ENCODE data around the gene INSR.
A peak's percentile ranks its signal among the peaks of the same experiment; 100 is the strongest.
"Not testable (repeated sequence)": the region's sequence is repeated elsewhere in the genome, so short reads cannot be mapped to it uniquely, and the experiment has no call there.

INSR gene

DNA sequence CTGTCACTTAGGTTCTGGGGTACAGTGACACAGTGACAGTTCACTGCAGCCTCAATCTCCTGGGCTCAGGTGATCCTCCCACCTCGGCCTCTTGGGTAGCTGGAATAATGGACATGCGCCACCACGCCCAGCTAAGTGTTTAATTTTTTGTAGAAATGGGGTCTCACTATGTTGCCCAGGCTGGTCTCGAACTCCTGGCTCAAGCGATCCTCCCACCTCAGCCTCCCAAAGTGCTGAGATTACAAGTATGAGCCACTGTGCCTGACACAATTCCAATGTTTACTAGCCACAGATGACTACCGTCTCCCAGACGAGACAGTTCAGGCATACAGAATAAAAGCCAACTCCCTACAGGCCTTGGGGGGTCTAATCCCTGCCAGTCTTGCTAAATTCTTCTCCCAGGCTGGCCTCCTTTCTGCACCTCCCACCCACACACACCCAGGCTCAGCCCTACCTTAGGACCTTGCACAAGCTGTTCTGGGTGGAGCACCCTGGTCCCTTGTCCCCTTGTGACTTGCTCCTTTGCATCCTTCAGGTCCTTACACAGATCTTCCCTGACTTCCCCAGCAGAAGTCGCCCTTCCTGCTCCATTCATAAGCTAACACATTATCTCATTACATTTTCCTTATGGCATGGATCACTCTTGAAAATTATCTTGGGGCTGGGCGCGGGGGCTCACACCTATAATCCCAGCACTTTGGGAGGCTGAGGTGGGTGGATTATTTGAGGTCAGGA, 106.4 kb downstream of the INSR start:
- DNase-seq, result no peak

- no peak for DNase-seq
Observed at GRCh38 chr19:7182489-7182888, 111.7 kb downstream of the INSR start.

DNA sequence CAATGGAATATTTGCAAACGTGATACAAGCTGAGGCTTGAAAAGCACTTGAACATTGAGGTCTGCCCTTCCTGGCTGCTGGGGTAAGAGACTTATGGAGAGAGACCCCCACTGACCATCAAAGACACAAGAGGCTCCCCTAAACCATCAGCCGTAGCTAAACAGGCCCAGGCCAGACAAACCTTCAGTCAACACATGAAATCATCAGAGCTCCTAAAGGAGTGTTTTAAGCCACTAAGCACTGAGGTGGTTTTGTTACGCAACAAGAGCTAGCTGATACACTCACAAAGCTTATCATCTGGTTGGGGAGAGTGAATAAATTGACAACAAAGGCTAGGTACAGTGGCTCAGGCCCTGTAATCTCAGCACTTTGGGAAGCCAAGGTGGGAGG, 114.3 kb downstream of the INSR start:
- DNase-seq, result no peak

- DNase-seq, result no peak
Observed at GRCh38 chr19:7177926-7178325, 116.3 kb downstream of the INSR start.

- DNase-seq, result no peak
Observed at GRCh38 chr19:7176792-7177191, 117.4 kb downstream of the INSR start.

- DNase-seq, result no peak
Observed at GRCh38 chr19:7172794-7173193, 121.4 kb downstream of the INSR start.

GRCh38 chr19:7170983-7171382, 123.2 kb downstream of the INSR start:
- DNase-seq, result no peak

DNA sequence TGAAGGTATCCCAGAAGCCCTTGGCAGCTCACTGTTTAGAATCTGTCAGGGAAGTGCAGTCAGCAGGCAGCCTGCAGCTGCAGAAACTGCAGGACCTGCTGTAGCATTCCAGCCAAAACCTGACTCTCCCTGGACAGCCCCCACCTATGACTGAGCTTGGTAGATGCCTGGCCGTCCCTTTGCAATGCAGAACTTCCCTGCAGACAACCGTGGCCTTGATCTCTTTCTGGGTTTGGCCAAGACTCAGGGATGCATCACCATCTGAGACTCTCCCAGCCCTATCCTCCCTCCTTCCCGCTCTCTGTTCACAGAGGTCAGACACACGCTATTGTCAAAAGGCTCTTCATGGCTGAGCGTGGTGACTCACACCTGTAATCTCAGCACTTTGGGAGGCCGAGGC, 125.3 kb downstream of the INSR start:
- DNase-seq, result no peak

- DNase-seq, result no peak
Observed at GRCh38 chr19:7161292-7161691, 132.9 kb downstream of the INSR start.

GRCh38 chr19:7159105-7159933, 134.9 kb downstream of the INSR start:
- peak; percentile 67 for DNase-seq

- no peak for DNase-seq
Observed at GRCh38 chr19:7153022-7153421, 141.2 kb downstream of the INSR start.

- no peak for DNase-seq
Observed at GRCh38 chr19:7152568-7152967, 141.6 kb downstream of the INSR start.

GRCh38 chr19:7149956-7150705, 144.1 kb downstream of the INSR start:
- no peak for DNase-seq

GRCh38 chr19:7147119-7147675, 147.0 kb downstream of the INSR start:
- not testable (repeated sequence) for DNase-seq

- DNase-seq, result not testable (repeated sequence)
Observed at GRCh38 chr19:7146086-7146485, 148.1 kb downstream of the INSR start.

GRCh38 chr19:7145494-7145893, 148.7 kb downstream of the INSR start:
- DNase-seq, result no peak

GRCh38 chr19:7142771-7143170, 151.4 kb downstream of the INSR start:
- DNase-seq, result no peak

DNA sequence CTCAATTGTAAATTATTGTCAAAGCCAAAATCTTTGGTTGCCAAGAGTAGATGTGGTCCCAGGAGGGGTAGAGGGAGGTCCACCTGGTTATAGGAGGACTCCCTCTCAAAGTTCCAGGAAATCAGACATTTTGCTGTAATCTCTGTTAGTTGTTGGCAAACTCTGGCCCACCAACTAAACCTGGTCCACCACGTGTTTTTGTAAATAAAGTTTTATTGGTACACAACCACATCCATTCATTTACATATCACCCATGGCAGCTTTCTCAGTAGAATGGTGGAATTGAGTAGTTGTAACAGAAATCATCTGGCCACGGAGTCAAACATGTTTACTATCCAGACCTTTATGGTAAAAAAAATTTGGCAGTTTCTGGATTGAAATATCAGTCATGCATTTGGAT, 154.1 kb downstream of the INSR start:
- DNase-seq, result no peak

DNA sequence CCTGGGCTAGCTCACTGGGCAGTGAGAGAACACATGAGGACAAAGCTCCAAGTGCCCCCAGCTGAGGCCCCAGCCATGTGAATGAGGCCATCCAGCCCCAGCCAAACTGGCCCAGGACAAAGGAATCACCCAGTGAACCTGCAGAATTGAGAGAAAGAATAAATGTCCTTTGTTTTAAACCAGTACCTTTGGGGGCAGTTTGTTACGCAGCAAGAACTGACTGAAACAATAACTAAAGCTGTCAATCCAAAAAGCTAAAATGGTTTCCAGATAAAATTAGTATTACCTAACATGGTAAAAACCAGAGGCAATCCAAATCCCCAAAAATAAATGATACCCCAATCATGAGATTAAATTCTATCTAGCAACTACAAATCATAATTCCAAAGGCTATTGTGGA, 155.1 kb downstream of the INSR start:
- DNase-seq, result no peak

- no peak for DNase-seq
Observed at GRCh38 chr19:7138402-7138801, 155.8 kb downstream of the INSR start.

- no peak for DNase-seq
Observed at GRCh38 chr19:7137120-7137519, 157.1 kb downstream of the INSR start.

DNA sequence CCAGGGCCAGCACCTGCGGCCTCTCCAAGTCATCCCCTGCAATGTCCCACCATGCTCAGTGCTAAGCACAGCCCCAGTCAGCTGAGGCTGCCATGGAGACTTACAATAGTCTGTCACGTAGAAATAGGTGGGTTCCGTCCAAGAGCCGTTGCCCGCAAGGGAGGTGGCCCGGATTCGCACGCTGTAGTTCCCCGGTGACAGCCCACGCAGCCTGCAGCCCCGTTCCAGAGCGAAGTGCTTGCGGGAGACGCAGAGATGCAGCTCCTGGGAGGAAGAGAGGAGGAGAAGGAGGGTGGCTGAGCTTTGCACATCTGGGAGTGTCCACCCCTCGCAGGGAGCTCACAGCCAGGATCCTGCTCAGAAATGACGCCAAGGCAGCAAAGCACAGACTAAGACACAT, 162.2 kb downstream of the INSR start:
- no peak for DNase-seq

DNA sequence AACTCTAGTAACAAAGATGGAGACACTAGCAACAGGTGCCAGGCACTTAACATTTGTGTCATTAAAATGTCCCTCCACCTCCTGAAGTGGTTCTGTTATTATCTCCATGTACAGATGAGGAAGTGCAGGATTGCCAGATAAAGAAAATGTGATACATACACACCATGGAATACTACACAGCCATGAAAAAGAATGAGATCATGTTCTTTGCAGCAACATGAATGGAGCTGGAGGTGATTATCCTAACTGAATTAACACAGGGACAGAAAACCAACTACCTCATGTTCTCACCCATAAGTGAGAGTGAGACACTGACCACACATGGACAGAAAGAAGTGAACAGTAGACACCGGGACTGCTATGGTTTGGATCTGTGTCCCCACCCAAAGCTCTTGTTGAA, 164.2 kb downstream of the INSR start:
- DNase-seq, result no peak

Data from left hindlimb (tissue), 1 donor.